Measurements from ENCODE around the gene PDE11A.

Gene PDE11A

GRCh38 chr2:177683661-177684069 lies 388.9 kb downstream of the PDE11A start:
- DNase-seq = no peak

DNA sequence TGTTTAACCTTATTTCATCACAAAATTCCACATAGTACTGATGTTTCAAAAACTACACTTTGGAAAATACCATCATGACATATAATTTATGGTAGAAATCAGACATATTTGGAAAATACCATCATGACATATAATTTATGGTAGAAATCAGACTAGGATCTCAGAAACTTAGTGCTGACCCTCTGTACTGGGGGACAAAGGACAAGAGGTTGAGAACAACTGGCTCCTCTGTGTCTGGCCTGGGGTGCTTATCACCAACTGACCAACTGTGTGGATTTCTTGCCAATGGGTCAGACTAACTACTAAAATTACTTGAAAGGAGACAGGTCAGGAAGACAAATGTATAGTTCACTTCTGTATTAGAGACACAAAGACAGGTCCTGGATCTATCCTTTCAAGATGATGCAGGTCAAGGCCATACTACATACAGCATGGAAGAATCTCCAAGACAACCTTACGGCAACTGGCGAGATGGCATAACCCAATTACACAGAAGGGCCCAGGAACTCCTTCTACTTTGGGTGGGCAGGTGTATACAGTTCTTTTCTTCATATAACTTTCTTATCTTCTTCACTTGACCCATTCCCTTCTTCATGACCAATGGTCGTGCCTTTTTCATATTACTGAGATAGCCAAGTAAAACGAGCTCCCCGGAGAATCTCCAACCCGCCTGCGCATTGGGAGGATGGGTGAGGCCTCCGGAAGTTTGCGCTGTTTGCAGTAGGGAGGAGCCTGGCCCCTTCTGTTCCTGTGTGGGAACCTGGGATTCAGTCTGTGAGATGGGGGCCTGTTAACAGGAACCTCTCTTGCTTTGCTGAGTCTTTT lies 389.5 kb downstream of the PDE11A start:
- DNase-seq = no peak

DNA sequence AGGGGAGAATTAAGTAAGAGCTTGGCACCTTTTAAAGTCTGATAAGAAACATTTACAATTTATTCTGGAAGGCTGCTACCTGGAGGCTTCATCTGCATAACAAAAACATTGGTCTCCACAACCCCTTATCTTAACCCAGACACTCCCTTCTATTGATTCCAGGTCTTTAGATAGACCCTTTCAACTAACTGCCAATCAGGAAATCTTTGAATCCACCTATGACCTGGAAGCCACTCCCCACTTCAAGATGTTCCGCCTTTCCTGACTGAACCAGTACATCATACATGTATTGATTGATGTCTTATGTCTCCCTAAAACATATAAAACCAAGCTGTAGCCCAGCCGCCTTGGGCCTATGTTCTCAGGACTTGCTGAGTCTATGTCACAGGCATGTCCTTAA lies 390.6 kb downstream of the PDE11A start:
- no peak for DNase-seq

GRCh38 chr2:177680866-177681712 lies 391.5 kb downstream of the PDE11A start:
- no peak for DNase-seq

GRCh38 chr2:177679611-177680605 lies 392.7 kb downstream of the PDE11A start:
- DNase-seq = no peak

DNA sequence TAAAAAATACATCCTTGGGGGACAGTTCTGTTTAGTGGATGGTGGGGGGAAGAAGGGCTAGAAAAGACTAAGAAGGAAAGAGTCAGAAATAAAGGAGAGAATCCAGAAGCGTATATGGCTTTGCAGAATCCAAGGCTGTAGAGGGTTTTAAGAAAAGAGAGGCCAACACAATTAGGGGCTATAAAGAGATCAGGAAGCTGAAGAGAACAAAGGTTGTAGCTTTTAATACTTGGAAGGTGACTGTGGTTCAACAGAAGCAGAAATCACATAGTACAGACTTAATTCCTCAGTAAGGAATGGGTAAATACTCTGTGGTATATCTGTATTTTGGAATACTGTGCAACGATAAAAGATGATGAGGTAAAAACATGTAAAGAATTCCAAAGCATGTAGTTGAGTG lies 393.6 kb downstream of the PDE11A start:
- DNase-seq = no peak

DNA sequence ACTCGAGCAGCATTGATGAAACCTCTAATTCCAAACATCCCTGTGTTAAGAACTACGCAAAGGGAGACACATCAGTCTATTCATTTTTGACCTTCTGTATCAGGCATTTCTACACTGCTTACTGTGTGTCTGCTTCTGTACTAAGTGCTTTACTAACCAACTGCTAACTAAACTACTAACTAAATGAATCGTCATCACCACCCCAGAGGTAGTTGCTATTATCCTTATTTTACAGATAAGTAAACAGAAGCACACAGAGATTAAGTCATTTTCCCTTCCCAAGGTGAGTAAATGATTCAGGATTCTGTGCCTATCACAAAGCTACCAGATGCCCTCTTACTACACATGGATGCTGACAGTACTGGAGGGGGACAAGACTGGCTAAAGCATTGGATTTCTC lies 395.9 kb downstream of the PDE11A start:
- no peak for DNase-seq

DNA sequence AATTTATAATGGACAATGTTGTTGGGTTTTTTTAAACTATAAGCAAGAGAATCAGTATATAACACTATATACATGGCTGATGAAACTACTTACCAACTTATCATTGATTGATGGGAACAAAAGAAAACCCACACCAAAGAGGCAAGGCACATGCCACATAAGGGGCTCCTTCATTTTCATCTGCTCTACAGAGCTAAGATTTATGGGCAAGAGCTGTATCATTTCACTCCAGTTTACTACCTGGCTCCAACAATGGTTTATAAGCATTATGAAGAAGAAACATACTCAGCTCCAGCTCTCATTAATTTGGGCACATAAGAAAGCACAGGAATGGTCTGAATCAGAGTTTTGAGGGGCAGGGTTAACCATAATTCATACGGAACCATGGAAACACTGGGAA lies 396.8 kb downstream of the PDE11A start:
- no peak for DNase-seq

DNA sequence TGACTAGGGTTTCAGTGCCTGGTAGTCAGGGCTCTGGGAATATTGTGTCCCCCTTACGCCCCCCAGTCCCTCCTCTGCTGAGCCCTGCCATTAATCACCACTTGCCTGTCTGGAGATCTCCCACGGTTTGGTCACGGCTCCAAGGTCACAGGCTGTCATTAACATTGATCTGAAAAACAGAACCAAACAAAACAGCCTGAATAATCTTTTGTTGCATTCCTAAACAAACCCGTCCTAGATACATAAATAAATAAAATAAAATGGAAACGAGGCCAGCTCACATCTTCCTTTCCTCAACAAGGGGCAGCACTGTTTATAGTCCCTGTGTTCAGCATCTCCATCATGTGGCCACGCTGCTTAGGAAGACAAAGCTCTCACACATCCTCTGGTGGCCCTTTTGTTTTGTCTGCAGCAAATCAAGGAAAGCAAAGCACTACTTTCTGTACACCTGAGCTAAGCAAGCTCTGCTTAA lies 397.2 kb downstream of the PDE11A start:
- no peak for DNase-seq

- no peak for DNase-seq
Measured at GRCh38 chr2:177673602-177674595, 398.7 kb downstream of the PDE11A start.

DNA sequence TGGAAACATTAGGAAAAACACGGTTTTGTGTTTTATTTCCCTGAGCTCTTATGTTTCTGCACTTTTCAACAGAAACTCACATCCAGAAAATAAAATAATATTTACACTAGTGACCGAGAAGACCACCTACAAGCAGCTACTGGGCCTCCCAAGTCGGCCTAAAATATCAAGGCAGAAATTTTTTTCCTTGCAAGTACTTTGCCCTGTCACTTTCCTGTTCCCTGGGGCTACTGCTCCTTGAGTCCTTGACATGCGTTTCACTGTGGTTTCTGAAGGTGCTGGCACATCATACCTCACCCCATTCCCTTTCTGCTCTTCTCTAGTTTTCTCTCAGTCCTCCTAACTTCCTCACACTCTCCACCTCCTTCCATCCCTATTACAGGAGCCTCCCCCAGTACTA lies 400.9 kb downstream of the PDE11A start:
- DNase-seq = no peak

GRCh38 chr2:177670791-177671535 lies 401.6 kb downstream of the PDE11A start:
- no peak for DNase-seq

DNA sequence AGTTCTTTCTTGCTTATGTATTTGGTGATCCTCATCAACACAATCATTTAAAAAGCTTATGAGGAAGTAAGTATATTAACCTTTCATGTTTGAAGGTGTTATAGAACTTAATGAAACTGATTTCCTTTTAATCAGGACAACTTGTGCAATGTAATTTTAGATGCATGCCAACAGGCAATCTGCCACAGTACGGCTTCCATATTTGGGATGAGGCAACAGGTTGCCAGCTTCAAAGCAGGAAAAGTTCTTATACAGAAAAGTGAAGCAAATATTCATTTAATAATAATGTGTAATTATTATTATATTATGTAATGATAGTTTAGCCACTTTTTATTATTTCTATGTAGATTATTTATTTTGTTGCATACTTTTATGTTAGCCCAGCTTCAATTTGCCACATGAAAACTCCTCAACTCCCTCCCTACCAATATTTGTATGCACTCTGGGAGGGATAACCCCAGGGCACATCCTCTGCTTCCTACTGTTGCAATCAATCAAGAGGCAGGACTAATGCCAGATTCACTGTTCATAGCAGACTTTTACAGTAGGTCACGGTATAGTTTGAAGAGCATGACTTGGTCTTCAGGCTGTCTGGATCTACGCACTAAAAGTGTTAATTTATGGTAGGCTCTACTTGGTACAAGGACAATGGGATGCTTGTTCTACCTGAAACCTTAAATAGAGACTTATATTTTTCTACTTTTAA lies 402.8 kb downstream of the PDE11A start:
- DNase-seq = no peak

GRCh38 chr2:177669201-177669600 lies 403.4 kb downstream of the PDE11A start:
- DNase-seq = no peak

DNA sequence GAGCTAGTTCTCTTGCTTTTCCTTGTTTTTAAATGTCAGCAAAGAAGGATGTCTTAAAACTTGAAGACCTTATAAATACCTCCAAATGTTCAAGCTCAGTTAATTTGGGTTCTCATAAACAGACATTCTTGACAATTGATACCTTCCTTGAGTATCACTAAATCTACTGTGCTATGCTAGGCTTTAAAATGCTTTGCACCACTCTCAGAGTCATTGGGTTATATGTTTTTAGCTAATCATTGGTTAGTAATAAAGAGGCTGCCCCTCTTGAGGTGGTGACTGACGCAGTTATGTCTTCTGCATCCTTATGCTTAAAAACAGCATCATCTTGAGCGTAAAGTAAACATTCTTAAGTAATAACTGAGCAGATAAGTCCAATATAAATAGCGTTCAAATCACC lies 404.0 kb downstream of the PDE11A start:
- no peak for DNase-seq

- DNase-seq = no peak
Measured at GRCh38 chr2:177667626-177668025, 405.0 kb downstream of the PDE11A start.

DNA sequence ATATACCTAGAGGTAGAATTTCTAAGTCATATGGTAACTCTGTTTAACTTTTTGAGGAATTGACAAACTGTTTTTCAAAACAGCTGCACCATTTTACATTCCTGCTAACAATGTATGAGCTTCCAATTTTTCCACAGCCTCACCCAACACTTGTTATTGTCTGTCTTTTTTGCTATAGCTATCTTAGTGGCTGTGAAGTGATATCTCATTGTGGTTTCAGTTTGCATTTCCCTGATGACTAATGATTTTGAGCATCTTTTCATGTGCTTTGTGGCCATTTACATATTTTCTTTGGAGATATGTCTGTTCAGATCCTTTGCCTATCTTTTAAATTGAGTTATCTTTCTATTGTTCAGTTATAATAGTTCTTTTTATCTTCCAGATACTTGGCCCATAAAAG lies 406.2 kb downstream of the PDE11A start:
- no peak for DNase-seq

GRCh38 chr2:177665948-177666347 lies 406.6 kb downstream of the PDE11A start:
- no peak for DNase-seq

GRCh38 chr2:177665328-177665727 lies 407.2 kb downstream of the PDE11A start:
- no peak for DNase-seq

DNA sequence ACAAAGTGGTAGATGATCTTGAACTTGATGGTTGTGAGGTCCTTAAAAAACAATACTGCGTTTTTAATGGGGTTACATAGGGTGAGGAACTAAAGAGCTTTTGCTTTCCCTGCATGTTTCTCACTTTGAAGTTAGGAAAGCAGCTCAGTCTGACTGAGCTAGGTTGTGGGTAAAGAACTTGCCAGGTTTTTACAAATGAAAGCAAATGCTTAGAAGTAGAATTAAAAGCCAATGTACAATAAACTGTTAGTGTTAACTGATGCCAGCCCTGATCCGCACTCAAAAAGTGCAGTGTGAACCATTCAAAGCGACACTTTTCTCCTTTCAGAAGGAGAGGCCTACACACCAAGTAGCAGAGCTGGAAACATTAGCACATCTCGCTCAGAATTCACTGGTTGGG lies 409.7 kb downstream of the PDE11A start:
- DNase-seq = no peak

All from activated T-cell treated with anti-CD3 and anti-CD28 coated beads for 4 hours (primary cell).